NCI-H146 (cell line): ENCODE measurements around the gene CACNA1G.
A peak's percentile ranks its signal among the peaks of the same experiment; 100 is the strongest.

ENCODE experiments used
- DNase-seq: peaks from one replicate; lab custom pipeline; 2025; lab: John Stamatoyannopoulos, UW

CACNA1G gene

DNA sequence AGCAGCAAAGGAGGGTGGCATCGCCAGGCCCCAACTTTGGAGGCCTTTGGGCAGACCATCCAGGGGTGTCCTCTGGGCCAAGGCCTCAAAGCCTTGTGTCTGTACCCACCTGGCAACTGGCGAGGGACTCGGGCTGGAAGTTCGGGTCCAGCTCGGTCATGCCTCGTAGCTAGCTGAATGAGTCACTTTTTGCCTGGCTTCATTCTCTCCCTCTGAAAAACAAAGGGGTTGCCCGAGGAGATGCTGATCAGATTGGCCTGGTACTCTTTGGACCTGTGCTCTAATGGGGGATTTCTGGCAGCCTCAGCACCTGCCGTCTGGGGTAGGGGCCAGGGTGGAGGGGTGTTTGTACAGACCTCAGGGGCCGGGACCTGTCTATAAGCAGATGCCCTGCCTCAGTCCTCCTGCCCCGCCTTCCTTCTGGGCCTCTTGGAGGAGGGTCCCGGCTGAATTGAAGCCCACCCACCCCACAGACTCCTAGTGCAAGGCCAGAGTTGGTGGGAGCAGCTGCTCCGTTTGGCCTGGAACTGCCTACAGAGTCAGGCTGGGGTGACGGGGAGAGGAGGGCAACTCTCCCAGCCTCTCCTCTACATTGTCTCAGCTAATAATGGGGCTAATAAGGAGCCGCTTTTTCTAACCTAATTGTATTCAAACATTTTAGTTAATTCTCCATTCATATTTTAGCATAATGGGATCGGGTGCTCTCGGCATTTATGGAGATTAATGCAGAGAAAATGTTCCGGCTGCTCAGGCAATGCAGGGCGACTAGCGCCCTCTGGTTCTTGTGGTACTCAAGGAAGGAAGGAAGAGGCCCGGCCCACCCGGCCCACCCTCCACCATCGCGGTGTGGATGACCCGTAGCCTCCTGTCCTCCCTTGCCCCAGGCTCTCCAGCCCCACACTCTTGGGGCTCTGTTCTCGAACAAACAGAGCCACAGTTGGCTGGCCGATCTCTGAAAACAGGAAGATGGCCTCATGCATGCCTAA, 52.8 kb downstream of the CACNA1G start:
- no peak for DNase-seq

GRCh38 chr17:50614471-50615051, 54.0 kb downstream of the CACNA1G start:
- no peak for DNase-seq

- no peak for DNase-seq
Measured at GRCh38 chr17:50615828-50616227, 55.3 kb downstream of the CACNA1G start.

DNA sequence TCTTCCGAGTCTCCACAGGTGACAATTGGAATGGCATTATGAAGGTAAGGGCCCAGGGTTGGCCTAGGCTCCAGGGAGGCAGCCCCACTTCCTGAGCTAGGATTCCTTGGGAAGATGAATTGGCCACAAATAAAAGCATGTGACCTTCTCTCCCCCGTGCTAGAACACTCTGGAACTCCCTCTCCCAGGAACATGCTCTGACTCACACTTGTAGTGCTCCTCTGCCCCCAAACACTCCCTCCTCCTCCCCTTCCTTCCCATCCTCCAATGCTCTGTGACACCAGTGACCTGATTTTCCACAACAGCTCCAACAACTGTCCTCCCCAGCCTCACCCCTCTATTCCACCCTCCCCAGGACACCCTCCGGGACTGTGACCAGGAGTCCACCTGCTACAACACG, 57.8 kb downstream of the CACNA1G start:
- no peak for DNase-seq

- no peak for DNase-seq
Measured at GRCh38 chr17:50618941-50619340, 58.4 kb downstream of the CACNA1G start.

DNA sequence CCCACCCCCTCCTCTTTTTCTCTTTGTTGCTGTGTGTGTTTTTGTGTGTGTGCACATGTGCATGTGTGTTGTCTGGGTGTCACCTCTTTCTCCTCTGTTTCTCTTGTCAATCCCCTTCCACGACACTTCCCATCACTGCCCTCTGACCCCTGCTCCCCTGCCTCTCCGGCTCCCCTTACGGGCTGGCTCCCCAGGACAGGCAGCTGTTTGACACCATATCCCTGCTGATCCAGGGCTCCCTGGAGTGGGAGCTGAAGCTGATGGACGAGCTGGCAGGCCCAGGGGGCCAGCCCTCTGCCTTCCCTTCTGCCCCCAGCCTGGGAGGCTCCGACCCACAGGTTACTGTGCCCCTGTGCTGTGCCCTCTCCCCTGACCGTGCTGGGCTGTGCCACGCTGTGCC, 59.0 kb downstream of the CACNA1G start:
- DNase-seq = no peak

DNA sequence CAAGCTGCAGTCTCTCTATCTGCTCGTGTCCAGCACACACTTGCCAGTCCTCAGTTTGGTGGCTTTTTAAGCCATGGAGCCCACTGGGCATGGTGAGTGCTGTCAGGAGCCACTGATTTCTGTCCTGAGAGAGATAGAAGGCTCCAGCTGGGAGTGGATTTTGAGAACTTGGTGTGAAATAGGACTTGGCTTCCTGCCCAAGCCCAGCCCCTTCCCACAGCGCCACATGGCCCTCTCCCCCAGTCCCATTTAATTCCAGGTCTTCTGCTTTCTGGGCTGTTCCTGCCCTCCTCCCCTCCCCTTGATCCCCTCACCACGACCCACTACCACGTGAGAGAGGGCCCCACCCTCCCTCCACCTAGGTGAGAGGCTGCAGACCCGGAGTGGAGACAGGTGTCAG, 59.7 kb downstream of the CACNA1G start:
- no peak for DNase-seq

GRCh38 chr17:50620858-50621257, 60.3 kb downstream of the CACNA1G start:
- no peak for DNase-seq

DNA sequence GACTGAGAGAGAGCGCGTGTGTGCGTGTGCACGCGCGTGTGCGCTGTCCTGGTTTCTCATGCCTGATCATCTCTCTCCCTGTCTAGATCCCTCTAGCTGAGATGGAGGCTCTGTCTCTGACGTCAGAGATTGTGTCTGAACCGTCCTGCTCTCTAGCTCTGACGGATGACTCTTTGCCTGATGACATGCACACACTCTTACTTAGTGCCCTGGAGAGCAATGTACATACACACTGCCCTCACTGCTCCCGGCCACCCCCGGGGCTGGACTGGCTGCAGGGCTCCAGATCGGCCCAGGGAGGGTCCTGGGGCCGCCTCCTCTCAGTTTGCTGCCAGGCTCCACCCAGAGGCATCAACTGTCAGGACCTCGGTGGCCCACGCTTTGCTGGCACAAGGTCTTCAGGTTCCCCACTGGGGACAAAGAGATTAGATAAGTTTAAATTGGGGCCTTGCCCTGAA, 61.1 kb downstream of the CACNA1G start:
- DNase-seq = no peak

DNA sequence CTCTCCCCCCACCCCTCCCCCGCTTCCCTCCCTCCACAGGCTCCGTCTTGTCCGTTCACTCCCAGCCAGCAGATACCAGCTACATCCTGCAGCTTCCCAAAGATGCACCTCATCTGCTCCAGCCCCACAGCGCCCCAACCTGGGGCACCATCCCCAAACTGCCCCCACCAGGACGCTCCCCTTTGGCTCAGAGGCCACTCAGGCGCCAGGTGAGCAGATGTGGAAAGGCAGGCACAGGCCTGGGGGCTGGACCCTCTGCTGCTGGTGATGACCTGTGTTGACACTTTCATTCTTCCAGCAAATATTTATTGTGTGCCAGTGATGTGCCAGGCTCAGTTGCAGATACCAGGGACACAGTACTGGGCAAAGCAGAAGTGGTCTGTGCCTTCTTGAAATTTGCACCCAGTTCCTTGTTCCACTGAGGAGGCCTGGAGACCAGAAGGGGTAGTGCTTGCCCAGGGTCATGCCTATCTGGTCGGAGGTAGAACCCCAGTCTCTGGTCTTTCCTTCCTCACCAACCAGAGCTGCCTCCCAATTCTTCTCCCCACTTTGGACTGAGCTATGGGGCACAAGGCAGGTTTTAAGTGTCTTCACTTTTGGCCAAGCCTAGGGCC, 63.9 kb downstream of the CACNA1G start:
- DNase-seq = no peak

- DNase-seq = no peak
Measured at GRCh38 chr17:50625032-50625871, 64.7 kb downstream of the CACNA1G start.

DNA sequence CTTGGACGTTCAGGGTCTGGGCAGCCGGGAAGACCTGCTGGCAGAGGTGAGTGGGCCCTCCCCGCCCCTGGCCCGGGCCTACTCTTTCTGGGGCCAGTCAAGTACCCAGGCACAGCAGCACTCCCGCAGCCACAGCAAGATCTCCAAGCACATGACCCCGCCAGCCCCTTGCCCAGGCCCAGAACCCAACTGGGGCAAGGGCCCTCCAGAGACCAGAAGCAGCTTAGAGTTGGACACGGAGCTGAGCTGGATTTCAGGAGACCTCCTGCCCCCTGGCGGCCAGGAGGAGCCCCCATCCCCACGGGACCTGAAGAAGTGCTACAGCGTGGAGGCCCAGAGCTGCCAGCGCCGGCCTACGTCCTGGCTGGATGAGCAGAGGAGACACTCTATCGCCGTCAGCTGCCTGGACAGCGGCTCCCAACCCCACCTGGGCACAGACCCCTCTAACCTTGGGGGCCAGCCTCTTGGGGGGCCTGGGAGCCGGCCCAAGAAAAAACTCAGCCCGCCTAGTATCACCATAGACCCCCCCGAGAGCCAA, 65.6 kb downstream of the CACNA1G start:
- peak; percentile 67 for DNase-seq

DNA sequence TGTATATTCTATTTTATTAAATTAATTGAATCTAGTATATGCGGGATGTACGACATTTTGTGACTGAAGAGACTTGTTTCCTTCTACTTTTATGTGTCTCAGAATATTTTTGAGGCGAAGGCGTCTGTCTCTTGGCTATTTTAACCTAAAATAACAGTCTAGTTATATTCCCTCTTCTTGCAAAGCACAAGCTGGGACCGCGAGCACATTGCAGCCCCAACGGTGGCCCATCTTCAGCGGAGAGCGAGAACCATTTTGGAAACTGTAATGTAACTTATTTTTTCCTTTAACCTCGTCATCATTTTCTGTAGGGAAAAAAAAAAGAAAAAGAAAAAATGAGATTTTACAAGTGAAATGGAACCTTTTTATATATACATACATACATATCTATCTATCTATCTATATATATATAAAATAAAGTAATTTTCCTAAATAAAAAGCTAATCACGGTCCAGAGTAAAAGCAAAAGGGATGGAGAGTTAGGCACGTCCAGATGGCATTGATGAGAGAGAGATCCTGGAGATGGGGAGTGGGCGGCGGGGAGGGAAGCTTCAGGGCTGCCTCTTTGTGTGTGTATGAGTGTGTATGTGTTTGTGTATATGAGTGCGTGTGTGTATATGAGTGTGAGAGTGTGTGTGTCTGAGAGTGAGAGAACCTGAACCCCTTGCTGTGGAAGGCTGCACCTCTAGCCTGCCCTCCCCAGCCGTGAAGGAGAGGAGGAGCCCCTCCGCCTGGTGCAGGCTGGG, 66.7 kb downstream of the CACNA1G start:
- DNase-seq = no peak

GRCh38 chr17:50627782-50628601, 67.5 kb downstream of the CACNA1G start:
- DNase-seq = peak; percentile 84

DNA sequence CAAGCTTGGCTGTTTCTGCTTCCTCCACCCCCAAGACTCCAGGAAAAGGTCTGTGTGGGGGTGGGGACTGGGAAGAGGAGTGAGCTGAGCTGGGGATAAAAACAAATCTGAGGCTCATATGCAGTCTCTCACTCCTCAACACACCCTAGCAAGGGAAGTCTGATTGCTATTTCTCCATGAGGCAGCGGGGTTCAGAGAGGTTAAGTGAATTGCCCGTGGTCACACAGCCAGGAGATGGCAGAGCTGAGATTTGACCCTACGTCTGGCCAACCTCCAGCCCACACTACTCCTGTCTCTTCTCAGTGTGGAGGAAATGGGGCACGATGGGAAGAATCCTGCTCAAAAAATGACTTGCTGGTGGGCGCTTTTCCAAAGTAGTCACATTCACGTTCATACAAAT, 69.4 kb downstream of the CACNA1G start:
- DNase-seq = no peak

DNA sequence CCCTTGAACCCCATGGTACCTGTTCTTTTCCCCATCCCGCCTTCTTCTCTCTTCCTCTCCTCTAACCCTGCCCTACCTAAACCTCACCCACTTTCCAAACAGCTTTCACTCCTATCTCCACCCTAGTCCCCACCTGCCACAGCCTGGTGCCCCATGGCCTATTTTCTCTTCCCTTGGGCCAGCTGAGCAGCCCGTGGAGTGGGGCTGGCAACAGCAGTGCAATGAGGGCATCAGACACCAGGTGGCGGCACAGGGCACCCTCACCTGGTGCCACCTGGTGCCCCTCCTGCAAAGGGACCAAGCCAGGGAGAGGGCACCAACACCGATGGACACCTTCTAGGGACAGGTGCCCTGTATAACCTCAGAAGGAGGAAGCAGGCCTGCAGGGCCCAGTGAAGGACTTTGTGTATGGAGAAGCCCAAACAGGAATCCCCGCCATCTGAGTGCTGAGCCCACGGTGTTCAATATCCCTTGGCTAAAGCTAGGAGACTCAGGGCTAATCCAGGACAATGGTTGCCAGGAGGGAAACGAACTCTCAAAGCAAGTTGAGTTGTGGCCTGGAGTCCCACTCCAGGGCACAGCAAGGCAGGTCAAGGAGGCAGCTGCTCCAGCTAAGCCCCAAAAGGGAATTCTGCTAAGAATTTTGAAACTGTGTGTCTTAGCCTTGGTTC, 70.1 kb downstream of the CACNA1G start:
- peak; percentile 51 for DNase-seq

- no peak for DNase-seq
Measured at GRCh38 chr17:50631195-50631907, 70.8 kb downstream of the CACNA1G start.

GRCh38 chr17:50631908-50632571, 71.5 kb downstream of the CACNA1G start:
- no peak for DNase-seq
